IPS DF 6.9 (cell line): ENCODE measurements around the gene ITM2C.

Experiments used
- DNase-seq: peaks from one replicate; pipeline ENCODE4 v3.0.0-alpha.2; 2013; ENCODE audit warnings: low read depth, low spot score
- H3K27ac ChIP-seq: one replicate; pipeline ENCODE4 v1.5.1; 2013; ENCODE audit warnings: low read length, control low read depth
- H3K27me3 ChIP-seq: 2 replicates; pipeline ENCODE4 v1.6.1; 2013; ENCODE audit warnings: mild to moderate bottlenecking, low read length; ENCODE audit not compliant: control insufficient read depth, insufficient read depth
- H3K36me3 ChIP-seq: 2 replicates; pipeline ENCODE4 v1.6.1; 2013; ENCODE audit warnings: low read length; ENCODE audit not compliant: control insufficient read depth, insufficient read depth
- H3K4me1 ChIP-seq: 2 replicates; pipeline ENCODE4 v1.6.1; 2013; ENCODE audit warnings: low read length; ENCODE audit not compliant: control insufficient read depth, insufficient read depth
- H3K4me3 ChIP-seq: 2 replicates; pipeline ENCODE4 v1.5.1; 2013; ENCODE audit warnings: mild to moderate bottlenecking, low read length
- H3K9me3 ChIP-seq: 2 replicates; pipeline ENCODE4 v1.6.1; 2013; ENCODE audit warnings: low read length, inconsistent platforms; ENCODE audit not compliant: control insufficient read depth, insufficient read depth
- WGBS: extraction: QIAGEN DNeasy Blood & Tissue Kit; methylation state at CpG from one replicate; pipeline ENCODE4 v1.1.7; 2013; ENCODE audit warnings: mixed read lengths, missing lambda C conversion rate; ENCODE audit not compliant: insufficient read length, insufficient coverage; 5-methylcytosine and 5-hydroxymethylcytosine counted together

ITM2C gene

GRCh38 chr2:230872968-230873660 lies 8.4 kb downstream of the ITM2C start:
- Histone ChIP-seq H3K9me3 (no peaks in the 10 kb centered on the region), H3K36me3 (peaks cover 40% of the 10 kb centered on the region), H3K27ac (no peak overlapping the region), H3K4me1 (peaks cover 22% of the 10 kb centered on the region), H3K27me3 (no peaks in the 10 kb centered on the region), H3K4me3 (no peak overlapping the region)
- DNase-seq = no peak
- WGBS = no CpG with 5 or more reads among the region's 21 CpGs

DNA sequence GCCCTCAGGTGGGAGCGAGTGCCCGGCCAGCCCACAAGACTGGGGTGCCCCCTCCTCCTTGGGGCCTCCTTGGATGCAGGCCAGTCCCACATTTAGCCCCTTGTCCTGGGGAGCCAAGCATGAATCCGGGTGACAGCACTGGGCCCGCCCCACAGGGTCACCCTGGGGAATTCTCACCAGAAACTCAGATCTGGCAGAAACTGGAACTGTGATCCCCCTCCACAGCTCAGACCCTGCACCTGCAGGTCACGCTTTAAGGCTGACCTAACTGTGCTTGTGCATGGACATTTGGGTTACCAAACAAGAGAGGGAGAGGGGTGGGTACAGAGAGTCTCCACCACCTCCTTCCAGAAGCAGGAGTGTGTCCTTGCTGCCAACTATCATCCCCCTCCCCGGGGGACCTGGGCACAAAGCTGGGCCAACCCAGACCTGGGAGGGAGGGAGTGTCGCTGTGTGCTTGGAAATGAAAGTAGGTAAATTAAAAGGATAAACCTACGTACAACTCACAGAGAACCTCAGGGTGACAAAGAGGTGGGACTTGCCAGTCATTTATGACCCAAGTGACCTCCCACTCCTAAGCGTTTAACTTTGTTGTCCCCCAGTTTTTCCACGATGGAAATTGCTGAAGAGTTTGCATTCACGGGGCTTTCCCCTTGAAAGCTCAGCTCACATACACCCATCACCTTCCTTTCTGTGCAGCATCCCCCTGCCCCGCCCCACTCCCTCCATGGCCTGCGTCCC lies 9.1 kb downstream of the ITM2C start:
- H3K36me3 ChIP-seq = peaks cover 47% of the 10 kb centered on the region
- H3K4me3 ChIP-seq = no peak overlapping the region
- no CpG with 5 or more reads among the region's 13 CpGs for WGBS
- DNase-seq = no peak
- no peak overlapping the region for H3K27ac ChIP-seq
- H3K9me3 ChIP-seq = no peaks in the 10 kb centered on the region
- peaks cover 18% of the 10 kb centered on the region for H3K4me1 ChIP-seq
- no peaks in the 10 kb centered on the region for H3K27me3 ChIP-seq

GRCh38 chr2:230874456-230874855 lies 9.7 kb downstream of the ITM2C start:
- Histone ChIP-seq H3K27ac (no peak overlapping the region), H3K4me3 (no peak overlapping the region), H3K27me3 (no peaks in the 10 kb centered on the region), H3K9me3 (no peaks in the 10 kb centered on the region), H3K36me3 (peaks cover 53% of the 10 kb centered on the region), H3K4me1 (peaks cover 14% of the 10 kb centered on the region)
- no peak for DNase-seq
- WGBS = no CpG with 5 or more reads among the region's 11 CpGs

DNA sequence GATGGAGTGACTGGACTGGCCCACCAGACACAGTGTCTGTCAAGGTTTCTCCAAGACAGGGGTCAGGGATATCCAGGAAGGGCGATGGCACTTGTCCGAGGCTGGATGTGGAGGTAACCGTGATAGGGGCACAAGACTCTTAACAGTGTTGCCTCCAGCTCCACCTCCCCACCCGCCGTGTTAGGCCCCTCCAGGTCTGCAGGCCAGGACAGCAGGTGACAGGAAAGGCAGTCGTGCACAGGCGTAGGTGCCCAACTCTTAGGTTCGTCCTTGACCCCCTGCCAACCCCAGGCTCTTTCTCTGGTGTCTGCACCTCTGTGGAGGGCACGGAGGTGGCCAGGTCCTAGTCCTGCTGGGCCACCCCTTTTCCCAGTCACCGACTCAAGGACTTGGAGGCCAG lies 10.1 kb downstream of the ITM2C start:
- H3K27me3 ChIP-seq = no peaks in the 10 kb centered on the region

DNA sequence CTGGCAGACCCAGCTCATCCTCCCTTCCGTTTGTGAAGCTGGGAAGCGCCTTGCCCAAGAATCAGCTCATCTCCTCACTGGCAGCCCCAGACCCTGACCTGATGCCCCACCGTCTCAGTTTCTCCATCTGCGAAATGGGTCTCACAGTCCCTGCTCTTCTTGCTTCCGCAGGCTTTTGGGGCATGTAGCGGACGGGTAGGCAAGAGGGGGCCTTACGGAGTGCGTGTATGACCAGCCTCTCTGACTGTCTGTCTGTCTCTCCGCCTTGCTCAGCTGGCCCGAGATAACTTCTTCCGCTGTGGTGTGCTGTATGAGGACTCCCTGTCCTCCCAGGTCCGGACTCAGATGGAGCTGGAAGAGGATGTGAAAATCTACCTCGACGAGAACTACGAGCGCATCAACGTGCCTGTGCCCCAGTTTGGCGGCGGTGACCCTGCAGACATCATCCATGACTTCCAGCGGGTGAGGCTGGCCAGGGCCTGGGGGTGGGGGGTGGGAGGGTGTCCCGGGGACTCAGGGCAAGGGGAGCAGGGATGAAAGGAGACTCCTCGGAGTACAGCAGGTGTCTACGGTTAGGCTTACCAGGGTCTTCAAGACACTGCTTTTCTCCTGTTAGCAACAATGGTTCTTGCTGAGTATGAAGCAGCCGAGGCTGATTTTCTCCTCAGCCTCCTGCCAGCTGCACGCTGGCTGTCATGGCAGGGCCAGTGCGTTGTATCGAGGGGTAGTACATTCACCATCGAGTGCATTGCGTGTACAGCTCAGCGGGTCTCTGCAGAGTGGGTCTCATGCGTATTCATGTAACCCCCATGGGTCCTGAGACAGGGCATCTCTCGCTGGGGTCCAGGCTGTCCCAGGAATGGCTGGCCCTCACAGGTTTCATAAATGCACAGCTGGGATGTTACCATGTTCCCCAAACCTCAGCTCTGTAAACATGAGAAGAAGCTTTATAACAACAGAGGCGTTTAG lies 10.9 kb downstream of the ITM2C start:
- Histone ChIP-seq H3K36me3 (peaks cover 53% of the 10 kb centered on the region), H3K4me1 (peaks cover 6% of the 10 kb centered on the region), H3K4me3 (no peak overlapping the region), H3K27ac (no peak overlapping the region), H3K9me3 (no peaks in the 10 kb centered on the region), H3K27me3 (no peaks in the 10 kb centered on the region)
- DNase-seq = no peak
- no CpG with 5 or more reads among the region's 34 CpGs for WGBS

More for the DNA sequence above, 10.1 kb downstream of the ITM2C start:
- peaks cover 13% of the 10 kb centered on the region for H3K4me1 ChIP-seq
- no CpG with 5 or more reads among the region's 10 CpGs for WGBS
- peaks cover 53% of the 10 kb centered on the region for H3K36me3 ChIP-seq
- H3K9me3 ChIP-seq = no peaks in the 10 kb centered on the region
- H3K27ac ChIP-seq = no peak overlapping the region
- no peak for DNase-seq
- H3K4me3 ChIP-seq = no peak overlapping the region

- no peak overlapping the region for H3K27ac ChIP-seq
- WGBS = no CpG with 5 or more reads among the region's 27 CpGs
- H3K4me1 ChIP-seq = peaks cover 1% of the 10 kb centered on the region; the same call in 1 of the 2 replicates
- H3K4me3 ChIP-seq = no peak overlapping the region
- H3K27me3 ChIP-seq = no peaks in the 10 kb centered on the region
- no peaks in the 10 kb centered on the region for H3K9me3 ChIP-seq
- DNase-seq = no peak
- peaks cover 53% of the 10 kb centered on the region for H3K36me3 ChIP-seq
Measured at GRCh38 chr2:230877116-230877758, 12.5 kb downstream of the ITM2C start.

DNA sequence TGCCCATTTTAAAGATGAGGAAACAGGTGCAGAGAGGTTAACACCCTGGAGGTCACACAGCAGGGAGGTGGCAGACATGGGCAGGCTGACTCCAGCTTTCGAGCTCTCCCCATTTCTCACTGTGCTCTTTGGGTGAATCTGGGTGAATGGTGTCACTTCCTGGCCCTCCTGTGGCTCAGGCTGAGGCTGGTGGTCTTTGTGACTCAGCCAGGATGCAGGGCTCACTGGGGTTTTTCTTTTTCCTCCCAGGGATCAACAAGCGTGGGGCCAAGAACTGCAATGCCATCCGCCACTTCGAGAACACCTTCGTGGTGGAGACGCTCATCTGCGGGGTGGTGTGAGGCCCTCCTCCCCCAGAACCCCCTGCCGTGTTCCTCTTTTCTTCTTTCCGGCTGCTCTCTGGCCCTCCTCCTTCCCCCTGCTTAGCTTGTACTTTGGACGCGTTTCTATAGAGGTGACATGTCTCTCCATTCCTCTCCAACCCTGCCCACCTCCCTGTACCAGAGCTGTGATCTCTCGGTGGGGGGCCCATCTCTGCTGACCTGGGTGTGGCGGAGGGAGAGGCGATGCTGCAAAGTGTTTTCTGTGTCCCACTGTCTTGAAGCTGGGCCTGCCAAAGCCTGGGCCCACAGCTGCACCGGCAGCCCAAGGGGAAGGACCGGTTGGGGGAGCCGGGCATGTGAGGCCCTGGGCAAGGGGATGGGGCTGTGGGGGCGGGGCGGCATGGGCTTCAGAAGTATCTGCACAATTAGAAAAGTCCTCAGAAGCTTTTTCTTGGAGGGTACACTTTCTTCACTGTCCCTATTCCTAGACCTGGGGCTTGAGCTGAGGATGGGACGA lies 13.2 kb downstream of the ITM2C start:
- H3K9me3 ChIP-seq = no peaks in the 10 kb centered on the region
- no peak for DNase-seq
- H3K27ac ChIP-seq = no peak overlapping the region
- H3K4me3 ChIP-seq = no peak overlapping the region
- H3K36me3 ChIP-seq = peaks cover 53% of the 10 kb centered on the region
- no peaks in the 10 kb centered on the region for H3K27me3 ChIP-seq
- WGBS = no CpG with 5 or more reads among the region's 20 CpGs
- peaks cover 1% of the 10 kb centered on the region; the same call in 1 of the 2 replicates for H3K4me1 ChIP-seq

DNA sequence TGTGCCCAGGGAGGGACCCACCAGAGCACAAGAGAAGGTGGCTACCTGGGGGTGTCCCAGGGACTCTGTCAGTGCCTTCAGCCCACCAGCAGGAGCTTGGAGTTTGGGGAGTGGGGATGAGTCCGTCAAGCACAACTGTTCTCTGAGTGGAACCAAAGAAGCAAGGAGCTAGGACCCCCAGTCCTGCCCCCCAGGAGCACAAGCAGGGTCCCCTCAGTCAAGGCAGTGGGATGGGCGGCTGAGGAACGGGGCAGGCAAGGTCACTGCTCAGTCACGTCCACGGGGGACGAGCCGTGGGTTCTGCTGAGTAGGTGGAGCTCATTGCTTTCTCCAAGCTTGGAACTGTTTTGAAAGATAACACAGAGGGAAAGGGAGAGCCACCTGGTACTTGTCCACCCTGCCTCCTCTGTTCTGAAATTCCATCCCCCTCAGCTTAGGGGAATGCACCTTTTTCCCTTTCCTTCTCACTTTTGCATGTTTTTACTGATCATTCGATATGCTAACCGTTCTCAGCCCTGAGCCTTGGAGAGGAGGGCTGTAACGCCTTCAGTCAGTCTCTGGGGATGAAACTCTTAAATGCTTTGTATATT lies 14.0 kb downstream of the ITM2C start:
- H3K27ac ChIP-seq = no peak overlapping the region
- no peak for DNase-seq
- peaks cover 1% of the 10 kb centered on the region; the same call in 1 of the 2 replicates for H3K4me1 ChIP-seq
- H3K36me3 ChIP-seq = peaks cover 52% of the 10 kb centered on the region
- WGBS = no CpG with 5 or more reads among the region's 10 CpGs
- no peaks in the 10 kb centered on the region for H3K27me3 ChIP-seq
- no peaks in the 10 kb centered on the region for H3K9me3 ChIP-seq
- no peak overlapping the region for H3K4me3 ChIP-seq

DNA sequence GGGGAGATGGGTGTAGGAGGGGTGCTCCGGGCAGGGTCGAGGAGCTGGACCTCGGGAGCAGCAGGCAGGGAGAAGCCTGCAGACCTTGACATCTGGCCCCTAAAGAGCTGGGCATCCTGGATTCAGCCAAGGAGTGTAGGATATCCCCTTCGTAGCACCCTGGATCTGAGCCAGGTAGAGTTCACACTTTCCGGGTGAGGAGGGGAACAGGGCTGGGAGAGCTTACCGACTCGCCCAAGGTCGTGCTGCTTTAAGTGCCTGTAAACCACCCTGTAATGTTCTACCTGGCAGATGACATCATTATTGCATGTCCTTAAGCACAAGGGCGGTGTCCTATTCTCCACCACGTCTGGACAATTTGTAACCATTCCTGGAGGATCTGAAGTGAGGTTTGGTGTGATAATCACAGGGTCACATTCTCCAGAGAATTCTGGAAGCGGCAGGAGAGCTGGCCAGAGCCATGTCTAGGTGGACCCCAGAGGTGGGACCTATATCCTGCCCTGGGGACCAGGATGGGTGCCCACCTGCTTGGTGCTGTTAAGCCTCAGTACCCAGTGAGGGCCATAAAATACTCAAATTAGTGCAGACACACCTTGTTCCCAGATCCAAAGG lies 14.6 kb downstream of the ITM2C start:
- no peak for DNase-seq
- no peaks in the 10 kb centered on the region for H3K9me3 ChIP-seq
- no peaks in the 10 kb centered on the region for H3K27me3 ChIP-seq
- H3K36me3 ChIP-seq = peaks cover 45% of the 10 kb centered on the region
- H3K27ac ChIP-seq = no peak overlapping the region
- no peak overlapping the region for H3K4me3 ChIP-seq
- H3K4me1 ChIP-seq = peaks cover 1% of the 10 kb centered on the region; the same call in 1 of the 2 replicates
- no CpG with 5 or more reads among the region's 11 CpGs for WGBS
